WTC11 (cell line): ENCODE measurements around the gene CAMTA1. TPM values are rescaled to one million over a fixed set of nuclear protein-coding genes. Genes with fewer than 3 reads are reported as not detected.
"Not testable (repeated sequence)": the region's sequence is repeated elsewhere in the genome, so short reads cannot be mapped to it uniquely, and the experiment has no call there.

Source experiments
- ATAC-seq: fragments of 200-7000 bp; cut with Tn5 transposase; 2 replicates; pipeline ENCODE4 v1.10.0; 2021; ENCODE audit warnings: mild to moderate bottlenecking, moderate library complexity
- CTCF ChIA-PET: fragments of 300-600 bp; sonication (Branson Sonifier 250); formaldehyde crosslinking; loops from one replicate; lab custom pipeline; 2021; ENCODE audit warnings: antibody characterized with exemption; lab: Charles Lee
- POLR2A ChIA-PET: fragments of 350-600 bp; sonication (Branson Sonifier 250); formaldehyde crosslinking; loops from one replicate; lab custom pipeline; 2021; ENCODE audit warnings: antibody characterized with exemption; lab: Charles Lee
- DNase-seq: peaks from one replicate; pipeline ENCODE4 v3.0.0; 2021; ENCODE audit warnings: low spot score
- H3K27ac Mint-ChIP-seq: 2 replicates; pipeline ENCODE4 v1.8.0; 2021; ENCODE audit warnings: mixed read lengths
- H3K27me3 Mint-ChIP-seq: 2 replicates; pipeline ENCODE4 v1.8.0; 2021; ENCODE audit warnings: low read depth, mild to moderate bottlenecking, moderate library complexity, mixed read lengths
- H3K36me3 Mint-ChIP-seq: 2 replicates; pipeline ENCODE4 v1.8.0; 2021; ENCODE audit warnings: mixed read lengths
- H3K4me1 Mint-ChIP-seq: 2 replicates; pipeline ENCODE4 v1.8.0; 2022; ENCODE audit warnings: mixed read lengths
- H3K4me3 Mint-ChIP-seq: 2 replicates; pipeline ENCODE4 v1.8.0; 2021; ENCODE audit warnings: mild to moderate bottlenecking, moderate library complexity, mixed read lengths
- H3K9me3 Mint-ChIP-seq: 2 replicates; pipeline ENCODE4 v1.8.0; 2021; ENCODE audit warnings: mixed read lengths
- EMX1 ChIP-seq: fragments of 250-450 bp; sonication (Bioruptor Pico); IDR thresholded peaks from 2 replicates; pipeline ENCODE4 v1.8.0; 2021; ENCODE audit warnings: mild to moderate bottlenecking
- FOXP1 ChIP-seq: sonication (generic); formaldehyde crosslinking; IDR thresholded peaks from 2 replicates; pipeline ENCODE4 v1.8.0; 2022; ENCODE audit warnings: missing genetic modification reagents, mild to moderate bottlenecking, moderate library complexity, borderline replicate concordance
- NFATC4 ChIP-seq: fragments of 250-450 bp; sonication (Bioruptor Pico); IDR thresholded peaks from 2 replicates; pipeline ENCODE4 v1.9.0; 2021; ENCODE audit warnings: mild to moderate bottlenecking
- NFE2L1 ChIP-seq: sonication (generic); formaldehyde crosslinking; IDR thresholded peaks from 2 replicates; pipeline ENCODE4 v1.8.1; 2023; ENCODE audit warnings: missing genetic modification reagents
- NFYB ChIP-seq: sonication (generic); formaldehyde crosslinking; conservative IDR thresholded peaks from 2 replicates; pipeline ENCODE4 v1.8.0; 2022; ENCODE audit warnings: low read depth, missing genetic modification reagents
- OVOL2 ChIP-seq: fragments of 250-450 bp; sonication (Bioruptor Pico); IDR thresholded peaks from 2 replicates; pipeline ENCODE4 v1.9.0; 2021; ENCODE audit warnings: mild to moderate bottlenecking, borderline replicate concordance
- RELA ChIP-seq: sonication (generic); formaldehyde crosslinking; IDR thresholded peaks from 2 replicates; pipeline ENCODE4 v1.8.1; 2022; ENCODE audit warnings: missing genetic modification reagents, mild to moderate bottlenecking, borderline replicate concordance
- TP53 ChIP-seq: sonication (generic); formaldehyde crosslinking; IDR thresholded peaks from 2 replicates; pipeline ENCODE4 v1.8.1; 2023; ENCODE audit warnings: mild to moderate bottlenecking, missing genetic modification reagents
- ZNF232 ChIP-seq: sonication (generic); formaldehyde crosslinking; IDR thresholded peaks from 2 replicates; pipeline ENCODE4 v1.8.0; 2022; ENCODE audit warnings: mild to moderate bottlenecking, missing genetic modification reagents
- total RNA-seq: library from RNA; stranded (reverse); gene quantifications from 3 replicates; pipeline ENCODE4 v1.2.3, GENCODE V29; 2021
- TF ChIP-seq, protein P1 (sequence below): sonication (generic); formaldehyde crosslinking; IDR thresholded peaks from 2 replicates; pipeline ENCODE4 v1.8.0; 2022; ENCODE audit warnings: mild to moderate bottlenecking, missing genetic modification reagents
- TF ChIP-seq, protein P2 (sequence below): sonication (generic); formaldehyde crosslinking; IDR thresholded peaks from 2 replicates; pipeline ENCODE4 v1.8.0; 2023; ENCODE audit warnings: missing genetic modification reagents, mild to moderate bottlenecking, borderline replicate concordance
- TF ChIP-seq, protein P3 (sequence below): sonication (generic); formaldehyde crosslinking; IDR thresholded peaks from 2 replicates; pipeline ENCODE4 v1.8.0; 2023; ENCODE audit warnings: mild to moderate bottlenecking, missing genetic modification reagents
- TF ChIP-seq, protein P4 (sequence below): sonication (generic); formaldehyde crosslinking; IDR thresholded peaks from 2 replicates; pipeline ENCODE4 v1.8.0; 2022; ENCODE audit warnings: missing genetic modification reagents
- TF ChIP-seq, protein P5 (sequence below): sonication (generic); formaldehyde crosslinking; conservative IDR thresholded peaks from 2 replicates; pipeline ENCODE4 v1.8.1; 2022; ENCODE audit warnings: mild to moderate bottlenecking, missing genetic modification reagents
- TF ChIP-seq, protein P6 (sequence below): fragments of 250-450 bp; sonication (Bioruptor Pico); IDR thresholded peaks from 2 replicates; pipeline ENCODE4 v1.9.0; 2021; ENCODE audit warnings: mild to moderate bottlenecking, borderline replicate concordance
- TF ChIP-seq, protein P7 (sequence below): fragments of 250-450 bp; sonication (Bioruptor Pico); IDR thresholded peaks from 2 replicates; pipeline ENCODE4 v1.9.0; 2021; ENCODE audit warnings: moderate library complexity, mild to moderate bottlenecking, inconsistent platforms, borderline replicate concordance

Gene CAMTA1
- total RNA-seq, 1 experiment from 2014 or later, result 86.4 TPM

DNA sequence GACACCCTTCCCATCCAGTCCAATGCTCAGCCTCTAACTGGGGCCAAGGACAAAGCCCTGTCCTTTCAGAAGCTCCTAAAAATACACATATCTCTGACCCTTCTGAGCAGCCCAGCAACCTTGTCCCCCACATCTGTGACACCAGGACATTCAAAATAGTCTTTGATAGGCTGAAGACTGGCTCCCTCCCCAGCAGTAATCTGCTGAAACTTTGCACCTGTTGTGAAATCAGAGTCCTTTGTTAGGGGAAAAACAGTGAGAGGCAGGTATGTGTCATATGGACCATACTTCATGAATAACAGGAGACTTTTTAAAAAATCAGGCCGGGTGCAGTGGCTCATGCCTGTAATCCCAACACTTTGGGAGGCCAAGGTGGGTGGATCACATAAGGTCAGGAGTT lies 903.4 kb downstream of the CAMTA1 start (continued):
- TF ChIP-seq, protein P1, sequence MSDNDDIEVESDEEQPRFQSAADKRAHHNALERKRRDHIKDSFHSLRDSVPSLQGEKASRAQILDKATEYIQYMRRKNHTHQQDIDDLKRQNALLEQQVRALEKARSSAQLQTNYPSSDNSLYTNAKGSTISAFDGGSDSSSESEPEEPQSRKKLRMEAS (CRISPR knock-in tag), result no peak
- TF ChIP-seq, protein P2, sequence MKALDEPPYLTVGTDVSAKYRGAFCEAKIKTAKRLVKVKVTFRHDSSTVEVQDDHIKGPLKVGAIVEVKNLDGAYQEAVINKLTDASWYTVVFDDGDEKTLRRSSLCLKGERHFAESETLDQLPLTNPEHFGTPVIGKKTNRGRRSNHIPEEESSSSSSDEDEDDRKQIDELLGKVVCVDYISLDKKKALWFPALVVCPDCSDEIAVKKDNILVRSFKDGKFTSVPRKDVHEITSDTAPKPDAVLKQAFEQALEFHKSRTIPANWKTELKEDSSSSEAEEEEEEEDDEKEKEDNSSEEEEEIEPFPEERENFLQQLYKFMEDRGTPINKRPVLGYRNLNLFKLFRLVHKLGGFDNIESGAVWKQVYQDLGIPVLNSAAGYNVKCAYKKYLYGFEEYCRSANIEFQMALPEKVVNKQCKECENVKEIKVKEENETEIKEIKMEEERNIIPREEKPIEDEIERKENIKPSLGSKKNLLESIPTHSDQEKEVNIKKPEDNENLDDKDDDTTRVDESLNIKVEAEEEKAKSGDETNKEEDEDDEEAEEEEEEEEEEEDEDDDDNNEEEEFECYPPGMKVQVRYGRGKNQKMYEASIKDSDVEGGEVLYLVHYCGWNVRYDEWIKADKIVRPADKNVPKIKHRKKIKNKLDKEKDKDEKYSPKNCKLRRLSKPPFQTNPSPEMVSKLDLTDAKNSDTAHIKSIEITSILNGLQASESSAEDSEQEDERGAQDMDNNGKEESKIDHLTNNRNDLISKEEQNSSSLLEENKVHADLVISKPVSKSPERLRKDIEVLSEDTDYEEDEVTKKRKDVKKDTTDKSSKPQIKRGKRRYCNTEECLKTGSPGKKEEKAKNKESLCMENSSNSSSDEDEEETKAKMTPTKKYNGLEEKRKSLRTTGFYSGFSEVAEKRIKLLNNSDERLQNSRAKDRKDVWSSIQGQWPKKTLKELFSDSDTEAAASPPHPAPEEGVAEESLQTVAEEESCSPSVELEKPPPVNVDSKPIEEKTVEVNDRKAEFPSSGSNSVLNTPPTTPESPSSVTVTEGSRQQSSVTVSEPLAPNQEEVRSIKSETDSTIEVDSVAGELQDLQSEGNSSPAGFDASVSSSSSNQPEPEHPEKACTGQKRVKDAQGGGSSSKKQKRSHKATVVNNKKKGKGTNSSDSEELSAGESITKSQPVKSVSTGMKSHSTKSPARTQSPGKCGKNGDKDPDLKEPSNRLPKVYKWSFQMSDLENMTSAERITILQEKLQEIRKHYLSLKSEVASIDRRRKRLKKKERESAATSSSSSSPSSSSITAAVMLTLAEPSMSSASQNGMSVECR, result no peak
- TF ChIP-seq, protein P3, sequence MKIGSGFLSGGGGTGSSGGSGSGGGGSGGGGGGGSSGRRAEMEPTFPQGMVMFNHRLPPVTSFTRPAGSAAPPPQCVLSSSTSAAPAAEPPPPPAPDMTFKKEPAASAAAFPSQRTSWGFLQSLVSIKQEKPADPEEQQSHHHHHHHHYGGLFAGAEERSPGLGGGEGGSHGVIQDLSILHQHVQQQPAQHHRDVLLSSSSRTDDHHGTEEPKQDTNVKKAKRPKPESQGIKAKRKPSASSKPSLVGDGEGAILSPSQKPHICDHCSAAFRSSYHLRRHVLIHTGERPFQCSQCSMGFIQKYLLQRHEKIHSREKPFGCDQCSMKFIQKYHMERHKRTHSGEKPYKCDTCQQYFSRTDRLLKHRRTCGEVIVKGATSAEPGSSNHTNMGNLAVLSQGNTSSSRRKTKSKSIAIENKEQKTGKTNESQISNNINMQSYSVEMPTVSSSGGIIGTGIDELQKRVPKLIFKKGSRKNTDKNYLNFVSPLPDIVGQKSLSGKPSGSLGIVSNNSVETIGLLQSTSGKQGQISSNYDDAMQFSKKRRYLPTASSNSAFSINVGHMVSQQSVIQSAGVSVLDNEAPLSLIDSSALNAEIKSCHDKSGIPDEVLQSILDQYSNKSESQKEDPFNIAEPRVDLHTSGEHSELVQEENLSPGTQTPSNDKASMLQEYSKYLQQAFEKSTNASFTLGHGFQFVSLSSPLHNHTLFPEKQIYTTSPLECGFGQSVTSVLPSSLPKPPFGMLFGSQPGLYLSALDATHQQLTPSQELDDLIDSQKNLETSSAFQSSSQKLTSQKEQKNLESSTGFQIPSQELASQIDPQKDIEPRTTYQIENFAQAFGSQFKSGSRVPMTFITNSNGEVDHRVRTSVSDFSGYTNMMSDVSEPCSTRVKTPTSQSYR (CRISPR knock-in tag), result no peak
- TF ChIP-seq, protein P4, sequence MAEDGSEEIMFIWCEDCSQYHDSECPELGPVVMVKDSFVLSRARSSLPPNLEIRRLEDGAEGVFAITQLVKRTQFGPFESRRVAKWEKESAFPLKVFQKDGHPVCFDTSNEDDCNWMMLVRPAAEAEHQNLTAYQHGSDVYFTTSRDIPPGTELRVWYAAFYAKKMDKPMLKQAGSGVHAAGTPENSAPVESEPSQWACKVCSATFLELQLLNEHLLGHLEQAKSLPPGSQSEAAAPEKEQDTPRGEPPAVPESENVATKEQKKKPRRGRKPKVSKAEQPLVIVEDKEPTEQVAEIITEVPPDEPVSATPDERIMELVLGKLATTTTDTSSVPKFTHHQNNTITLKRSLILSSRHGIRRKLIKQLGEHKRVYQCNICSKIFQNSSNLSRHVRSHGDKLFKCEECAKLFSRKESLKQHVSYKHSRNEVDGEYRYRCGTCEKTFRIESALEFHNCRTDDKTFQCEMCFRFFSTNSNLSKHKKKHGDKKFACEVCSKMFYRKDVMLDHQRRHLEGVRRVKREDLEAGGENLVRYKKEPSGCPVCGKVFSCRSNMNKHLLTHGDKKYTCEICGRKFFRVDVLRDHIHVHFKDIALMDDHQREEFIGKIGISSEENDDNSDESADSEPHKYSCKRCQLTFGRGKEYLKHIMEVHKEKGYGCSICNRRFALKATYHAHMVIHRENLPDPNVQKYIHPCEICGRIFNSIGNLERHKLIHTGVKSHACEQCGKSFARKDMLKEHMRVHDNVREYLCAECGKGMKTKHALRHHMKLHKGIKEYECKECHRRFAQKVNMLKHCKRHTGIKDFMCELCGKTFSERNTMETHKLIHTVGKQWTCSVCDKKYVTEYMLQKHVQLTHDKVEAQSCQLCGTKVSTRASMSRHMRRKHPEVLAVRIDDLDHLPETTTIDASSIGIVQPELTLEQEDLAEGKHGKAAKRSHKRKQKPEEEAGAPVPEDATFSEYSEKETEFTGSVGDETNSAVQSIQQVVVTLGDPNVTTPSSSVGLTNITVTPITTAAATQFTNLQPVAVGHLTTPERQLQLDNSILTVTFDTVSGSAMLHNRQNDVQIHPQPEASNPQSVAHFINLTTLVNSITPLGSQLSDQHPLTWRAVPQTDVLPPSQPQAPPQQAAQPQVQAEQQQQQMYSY (CRISPR knock-in tag), result no peak
- TF ChIP-seq NFATC4 (CRISPR knock-in tag) (no peak), RELA (CRISPR knock-in tag) (no peak), NFYB (CRISPR knock-in tag) (no peak), FOXP1 (no peak), TP53 (CRISPR knock-in tag) (no peak)
- TF ChIP-seq, protein P5, sequence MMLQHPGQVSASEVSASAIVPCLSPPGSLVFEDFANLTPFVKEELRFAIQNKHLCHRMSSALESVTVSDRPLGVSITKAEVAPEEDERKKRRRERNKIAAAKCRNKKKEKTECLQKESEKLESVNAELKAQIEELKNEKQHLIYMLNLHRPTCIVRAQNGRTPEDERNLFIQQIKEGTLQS (CRISPR knock-in tag), result no peak

DNA sequence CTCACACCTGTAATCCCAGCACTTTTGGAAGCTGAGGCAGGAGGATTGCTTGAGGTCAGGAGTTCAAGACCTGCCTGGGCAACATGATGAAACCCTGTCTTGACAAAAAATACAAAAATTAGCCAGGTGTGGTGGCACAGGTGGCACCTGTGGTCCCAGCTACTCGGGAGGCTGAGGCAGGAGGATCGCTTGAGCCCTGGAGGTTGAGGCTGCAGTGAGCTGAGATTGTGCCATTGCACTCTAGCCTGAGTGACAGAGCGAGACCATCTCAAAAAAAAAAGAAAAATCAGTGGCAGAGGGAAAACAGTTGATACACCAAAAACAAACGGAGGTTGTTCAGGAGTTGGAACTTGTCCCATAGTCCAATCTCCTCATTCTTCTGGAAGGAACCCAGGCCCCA lies 904.1 kb downstream of the CAMTA1 start:
- H3K4me3 Mint-ChIP-seq, H3K27ac Mint-ChIP-seq, DNase-seq, H3K4me1 Mint-ChIP-seq, ATAC-seq: not testable (repeated sequence)
- ChIA-PET CTCF (interaction anchor here (5.0 kb wide), 1 partner anchor 21 kb away, joined by 35 read pairs; no protein-coding TSS in a partner anchor), POLR2A (interaction anchor here (0.6 to 0.7 kb wide), 2 partner anchors 38 to 1449 kb away, joined by 3 read pairs; no protein-coding TSS in a partner anchor)
- Mint-ChIP-seq H3K9me3 (peaks cover 32% of the 10 kb centered on the region), H3K36me3 (peaks cover 23% of the 10 kb centered on the region), H3K27me3 (peaks cover 16% of the 10 kb centered on the region)

DNA sequence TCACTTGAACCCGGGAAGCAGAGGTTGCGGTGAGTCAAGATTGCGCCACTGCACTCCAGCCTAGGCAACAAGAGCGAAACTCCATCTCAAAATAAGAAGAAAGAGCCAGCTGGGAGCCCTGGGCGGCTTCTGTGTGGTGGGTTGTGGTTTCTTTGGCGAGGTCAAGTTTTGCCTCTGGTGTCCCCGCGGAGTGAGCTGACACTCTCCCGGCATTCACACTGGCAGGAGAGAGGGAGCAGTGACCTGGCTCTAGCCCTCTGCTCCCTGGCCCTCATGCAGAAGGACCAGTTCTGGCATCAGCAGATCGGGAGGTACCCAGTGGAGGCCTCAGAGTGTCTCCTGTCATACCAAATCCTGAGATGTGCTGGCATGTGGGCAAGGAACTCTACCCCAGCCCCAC lies 904.8 kb downstream of the CAMTA1 start:
- H3K4me3 Mint-ChIP-seq, result no peak overlapping the region
- ChIA-PET CTCF (interaction anchor here (1.2 to 5.0 kb wide), 2 partner anchors 9 to 22 kb away, joined by 4 to 35 read pairs; no protein-coding TSS in a partner anchor), POLR2A (interaction anchor here (0.7 kb wide), 1 partner anchor 1449 kb away, joined by 3 read pairs; no protein-coding TSS in a partner anchor)
- peaks cover 20% of the 10 kb centered on the region for H3K27me3 Mint-ChIP-seq
- H3K27ac Mint-ChIP-seq, result no peak overlapping the region
- peaks cover 28% of the 10 kb centered on the region for H3K36me3 Mint-ChIP-seq
- no peak for ATAC-seq
- peaks cover 36% of the 10 kb centered on the region for H3K9me3 Mint-ChIP-seq
- DNase-seq, result peak; percentile 1
- peaks cover 9% of the 10 kb centered on the region for H3K4me1 Mint-ChIP-seq
- TF ChIP-seq, protein P6, sequence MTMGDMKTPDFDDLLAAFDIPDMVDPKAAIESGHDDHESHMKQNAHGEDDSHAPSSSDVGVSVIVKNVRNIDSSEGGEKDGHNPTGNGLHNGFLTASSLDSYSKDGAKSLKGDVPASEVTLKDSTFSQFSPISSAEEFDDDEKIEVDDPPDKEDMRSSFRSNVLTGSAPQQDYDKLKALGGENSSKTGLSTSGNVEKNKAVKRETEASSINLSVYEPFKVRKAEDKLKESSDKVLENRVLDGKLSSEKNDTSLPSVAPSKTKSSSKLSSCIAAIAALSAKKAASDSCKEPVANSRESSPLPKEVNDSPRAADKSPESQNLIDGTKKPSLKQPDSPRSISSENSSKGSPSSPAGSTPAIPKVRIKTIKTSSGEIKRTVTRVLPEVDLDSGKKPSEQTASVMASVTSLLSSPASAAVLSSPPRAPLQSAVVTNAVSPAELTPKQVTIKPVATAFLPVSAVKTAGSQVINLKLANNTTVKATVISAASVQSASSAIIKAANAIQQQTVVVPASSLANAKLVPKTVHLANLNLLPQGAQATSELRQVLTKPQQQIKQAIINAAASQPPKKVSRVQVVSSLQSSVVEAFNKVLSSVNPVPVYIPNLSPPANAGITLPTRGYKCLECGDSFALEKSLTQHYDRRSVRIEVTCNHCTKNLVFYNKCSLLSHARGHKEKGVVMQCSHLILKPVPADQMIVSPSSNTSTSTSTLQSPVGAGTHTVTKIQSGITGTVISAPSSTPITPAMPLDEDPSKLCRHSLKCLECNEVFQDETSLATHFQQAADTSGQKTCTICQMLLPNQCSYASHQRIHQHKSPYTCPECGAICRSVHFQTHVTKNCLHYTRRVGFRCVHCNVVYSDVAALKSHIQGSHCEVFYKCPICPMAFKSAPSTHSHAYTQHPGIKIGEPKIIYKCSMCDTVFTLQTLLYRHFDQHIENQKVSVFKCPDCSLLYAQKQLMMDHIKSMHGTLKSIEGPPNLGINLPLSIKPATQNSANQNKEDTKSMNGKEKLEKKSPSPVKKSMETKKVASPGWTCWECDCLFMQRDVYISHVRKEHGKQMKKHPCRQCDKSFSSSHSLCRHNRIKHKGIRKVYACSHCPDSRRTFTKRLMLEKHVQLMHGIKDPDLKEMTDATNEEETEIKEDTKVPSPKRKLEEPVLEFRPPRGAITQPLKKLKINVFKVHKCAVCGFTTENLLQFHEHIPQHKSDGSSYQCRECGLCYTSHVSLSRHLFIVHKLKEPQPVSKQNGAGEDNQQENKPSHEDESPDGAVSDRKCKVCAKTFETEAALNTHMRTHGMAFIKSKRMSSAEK (CRISPR knock-in tag), result no peak
- TF ChIP-seq, protein P7, sequence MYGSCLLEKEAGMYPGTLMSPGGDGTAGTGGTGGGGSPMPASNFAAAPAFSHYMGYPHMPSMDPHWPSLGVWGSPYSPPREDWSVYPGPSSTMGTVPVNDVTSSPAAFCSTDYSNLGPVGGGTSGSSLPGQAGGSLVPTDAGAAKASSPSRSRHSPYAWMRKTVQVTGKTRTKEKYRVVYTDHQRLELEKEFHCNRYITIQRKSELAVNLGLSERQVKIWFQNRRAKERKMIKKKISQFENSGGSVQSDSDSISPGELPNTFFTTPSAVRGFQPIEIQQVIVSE (CRISPR knock-in tag), result no peak
- TF ChIP-seq NFE2L1 (no peak), ZNF232 (CRISPR knock-in tag) (no peak), OVOL2 (no peak), EMX1 (CRISPR knock-in tag) (no peak)
